COLO829 (cell line): ENCODE results near the gene RYR2.
"Not testable (repeated sequence)": the region's sequence is repeated elsewhere in the genome, so short reads cannot be mapped to it uniquely, and the experiment has no call there.

Experiments
- DNase-seq: peaks from one replicate; pipeline ENCODE4 v3.0.0; 2012; ENCODE audit warnings: low spot score

RYR2 gene

GRCh38 chr1:237084341-237085077 lies 42.5 kb downstream of the RYR2 start:
- DNase-seq = no peak

- no peak for DNase-seq
Measured at GRCh38 chr1:237091691-237092090, 49.7 kb downstream of the RYR2 start.

GRCh38 chr1:237093691-237094090 lies 51.7 kb downstream of the RYR2 start:
- DNase-seq = no peak

GRCh38 chr1:237098541-237098940 lies 56.6 kb downstream of the RYR2 start:
- DNase-seq = peak; percentile 20

DNA sequence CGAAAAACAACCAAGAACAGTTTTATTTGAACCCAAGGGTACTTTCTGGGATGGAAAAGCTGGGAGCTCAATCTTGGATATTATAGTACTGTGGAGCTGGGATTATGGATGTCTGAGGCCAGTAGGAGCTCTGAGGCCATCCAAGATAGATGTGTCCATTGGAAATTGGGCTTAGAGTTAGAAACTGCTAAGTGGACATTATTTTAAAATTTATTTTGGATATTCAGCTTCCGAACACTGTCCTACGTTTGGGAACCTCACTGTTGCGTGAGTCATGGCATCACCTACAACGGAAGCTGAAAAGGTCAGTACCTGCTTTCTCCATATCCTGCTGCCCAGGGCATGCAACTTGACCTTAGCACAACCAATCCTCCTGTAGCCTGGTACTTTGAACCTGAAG lies 61.0 kb downstream of the RYR2 start:
- DNase-seq = no peak

- no peak for DNase-seq
Measured at GRCh38 chr1:237104096-237104495, 62.1 kb downstream of the RYR2 start.

- DNase-seq = no peak
Measured at GRCh38 chr1:237105826-237106225, 63.8 kb downstream of the RYR2 start.

DNA sequence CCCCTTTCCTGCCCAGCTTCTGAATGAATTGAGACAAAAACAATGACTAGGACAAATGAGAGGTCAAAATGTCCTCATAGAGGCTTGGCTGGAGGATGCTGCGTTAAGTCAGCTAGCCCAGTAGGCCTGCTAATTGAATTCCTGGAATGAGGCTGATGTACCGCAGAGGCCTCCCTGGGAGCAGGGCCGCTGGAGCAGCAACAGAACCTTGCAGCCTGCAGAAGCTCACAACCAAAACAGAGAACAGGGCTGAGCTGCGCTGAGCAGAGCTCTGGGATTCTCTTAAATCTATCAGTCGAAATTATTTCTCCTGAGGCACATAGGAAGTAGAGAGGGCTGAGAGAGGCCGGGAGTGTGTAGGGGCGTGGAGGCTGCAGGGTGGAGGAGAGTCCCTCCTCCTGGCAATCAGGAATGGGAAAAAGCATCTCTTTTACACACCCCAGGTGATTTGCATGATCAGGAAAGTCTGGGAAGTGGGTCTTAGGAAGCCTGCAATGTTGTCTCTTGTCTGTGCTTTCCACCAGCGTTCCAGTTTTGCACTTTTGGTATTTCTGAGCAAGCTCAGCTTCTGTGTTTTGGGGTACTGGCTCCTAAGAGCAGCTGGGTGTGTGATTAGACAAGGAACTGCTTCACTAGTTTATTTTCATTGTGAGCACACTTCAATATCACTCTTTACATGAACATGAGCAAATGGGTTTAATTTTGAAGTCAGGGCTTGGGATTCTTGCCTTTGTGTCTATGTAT lies 66.5 kb downstream of the RYR2 start:
- DNase-seq = no peak

DNA sequence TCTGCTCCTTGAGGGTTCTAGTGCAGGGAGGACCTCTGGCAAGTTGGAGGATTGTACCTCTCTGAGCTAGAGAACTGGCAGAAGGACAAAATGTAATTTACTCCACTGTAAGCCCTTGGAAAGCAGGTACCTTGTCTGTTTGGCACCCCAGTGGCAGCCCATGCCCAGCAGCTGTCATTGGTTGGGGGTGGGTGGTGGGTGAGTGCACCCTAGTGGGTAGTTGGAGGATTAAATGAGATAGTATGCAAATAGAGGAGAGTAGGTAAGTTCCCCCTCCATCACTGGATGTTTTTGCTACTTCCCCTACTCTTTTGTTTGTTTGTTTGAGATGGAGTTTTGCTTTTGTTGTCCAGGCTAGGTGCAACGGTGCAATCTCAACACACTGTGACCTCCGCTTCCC lies 69.8 kb downstream of the RYR2 start:
- no peak for DNase-seq

DNA sequence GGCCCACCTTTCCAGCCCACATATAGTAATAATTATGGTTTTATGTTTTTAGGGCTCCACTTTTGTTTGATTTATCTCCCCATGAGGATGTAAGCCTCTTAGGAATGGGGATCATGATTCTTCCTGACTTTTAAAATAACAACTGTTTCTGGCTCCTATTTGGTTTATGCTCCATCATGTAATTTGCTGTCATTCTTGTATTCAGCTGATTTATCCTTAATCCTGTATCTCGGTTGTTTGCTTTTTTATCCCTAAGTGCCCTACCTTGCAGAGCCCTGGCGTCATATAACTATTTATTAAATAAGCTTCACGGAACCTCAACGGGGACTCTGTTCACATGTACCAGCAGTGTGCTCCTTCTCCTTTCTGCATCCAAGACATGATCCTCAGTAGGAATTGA lies 70.7 kb downstream of the RYR2 start:
- DNase-seq = no peak

DNA sequence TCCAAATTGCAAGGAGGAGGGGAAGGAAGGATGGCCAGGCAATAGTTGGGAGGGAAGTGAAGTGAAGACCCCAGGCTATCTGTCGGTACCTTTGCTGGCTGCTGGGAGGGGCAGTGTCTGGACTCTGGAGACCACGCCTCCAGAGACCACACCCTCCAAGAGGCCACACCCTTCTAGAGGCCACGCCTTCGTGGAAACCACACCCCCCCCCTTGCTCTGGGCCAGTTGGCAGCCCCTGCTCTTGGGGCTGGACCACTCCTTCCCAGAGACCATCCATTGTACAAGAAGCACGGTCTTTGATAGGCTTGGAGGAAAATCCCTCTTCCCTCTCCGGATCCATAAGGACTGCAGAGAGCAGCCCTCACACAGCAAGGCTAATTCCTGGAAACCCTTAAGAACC lies 73.1 kb downstream of the RYR2 start:
- no peak for DNase-seq

GRCh38 chr1:237119091-237119490 lies 77.1 kb downstream of the RYR2 start:
- no peak for DNase-seq

GRCh38 chr1:237120683-237121082 lies 78.7 kb downstream of the RYR2 start:
- no peak for DNase-seq

DNA sequence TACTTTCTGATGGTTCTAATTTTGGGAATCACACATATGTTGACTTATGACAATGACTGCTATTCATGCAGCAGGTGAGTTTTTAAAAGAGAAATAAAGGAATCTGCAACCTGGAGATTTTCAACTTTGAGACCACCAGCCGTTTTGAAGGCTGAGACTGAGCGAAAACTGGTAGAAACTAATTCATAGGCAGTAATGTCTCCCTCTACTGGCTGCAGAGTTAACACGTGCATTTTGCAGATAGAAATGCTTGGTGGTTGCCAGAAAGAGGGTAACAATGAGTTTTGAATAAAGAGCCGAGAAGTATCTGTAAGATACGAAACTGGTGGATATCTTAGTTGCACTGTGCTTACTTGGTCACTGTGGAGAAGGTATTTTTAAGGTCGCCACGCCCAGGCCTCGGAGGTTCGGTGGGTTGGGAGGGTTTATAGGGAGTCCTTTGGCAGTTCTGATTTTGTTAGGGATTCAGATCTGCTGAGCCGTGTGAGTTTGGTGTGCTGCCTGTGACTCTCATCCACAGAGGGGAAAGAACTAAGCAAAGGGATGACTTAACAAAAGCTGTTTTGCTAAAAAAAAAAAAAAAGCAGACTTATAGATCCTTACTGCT lies 83.0 kb downstream of the RYR2 start:
- DNase-seq = peak; percentile 40

DNA sequence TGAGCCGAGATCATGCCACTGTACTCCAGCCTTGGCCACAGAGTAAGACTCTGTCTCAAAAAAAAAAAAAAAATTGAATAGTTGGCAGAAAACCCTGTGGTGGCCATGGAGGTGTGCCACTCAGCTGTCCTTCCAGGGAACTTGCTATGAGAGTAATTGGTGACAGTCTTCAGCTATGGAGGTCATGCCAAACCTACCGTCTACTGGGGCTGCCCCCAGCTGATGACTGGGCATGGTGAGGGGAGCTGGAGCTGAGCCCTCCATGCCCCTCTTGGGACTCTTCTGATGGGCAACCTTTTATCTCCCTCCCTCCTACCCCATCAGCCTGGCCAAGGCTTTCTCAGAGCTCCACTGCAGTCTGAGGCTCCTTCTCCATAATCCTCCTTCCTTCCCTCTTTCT lies 84.2 kb downstream of the RYR2 start:
- no peak for DNase-seq

DNA sequence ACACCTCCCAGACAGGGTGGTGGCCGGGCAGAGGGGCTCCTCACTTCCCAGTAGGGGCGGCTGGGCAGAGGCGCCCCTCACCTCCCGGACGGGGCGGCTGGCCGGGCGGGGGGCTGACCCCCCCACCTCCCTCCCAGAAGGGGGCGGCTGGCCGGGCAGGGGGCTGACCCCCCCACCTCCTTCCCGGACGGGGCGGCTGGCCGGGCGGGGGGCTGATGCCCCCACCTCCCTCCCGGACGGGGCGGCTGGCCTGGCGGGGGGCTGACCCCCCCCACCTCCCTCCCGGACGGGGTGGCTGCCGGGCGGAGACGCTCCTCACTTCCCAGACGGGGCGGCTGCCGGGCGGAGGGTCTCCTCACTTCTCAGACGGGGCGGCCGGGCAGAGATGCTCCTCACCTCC lies 85.3 kb downstream of the RYR2 start:
- DNase-seq = not testable (repeated sequence)

DNA sequence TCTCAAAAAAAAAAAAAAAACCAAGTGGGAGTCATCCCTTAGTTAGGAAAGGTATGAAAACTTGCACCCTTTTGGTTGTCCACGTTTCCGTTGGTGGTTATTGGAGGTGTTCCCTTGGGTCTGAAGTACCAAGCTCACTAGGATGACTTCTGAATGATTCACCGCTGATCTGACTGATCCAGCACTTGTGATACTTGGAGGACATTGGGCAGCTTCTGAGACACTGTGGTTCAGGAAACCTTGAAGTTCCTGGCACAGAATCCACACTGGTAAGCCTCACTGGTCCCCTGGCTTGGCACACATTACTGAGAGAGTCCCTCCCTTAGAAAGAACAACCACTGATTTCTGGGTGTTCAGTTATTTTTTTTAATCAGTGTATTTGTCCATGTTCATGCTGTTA lies 91.9 kb downstream of the RYR2 start:
- no peak for DNase-seq

DNA sequence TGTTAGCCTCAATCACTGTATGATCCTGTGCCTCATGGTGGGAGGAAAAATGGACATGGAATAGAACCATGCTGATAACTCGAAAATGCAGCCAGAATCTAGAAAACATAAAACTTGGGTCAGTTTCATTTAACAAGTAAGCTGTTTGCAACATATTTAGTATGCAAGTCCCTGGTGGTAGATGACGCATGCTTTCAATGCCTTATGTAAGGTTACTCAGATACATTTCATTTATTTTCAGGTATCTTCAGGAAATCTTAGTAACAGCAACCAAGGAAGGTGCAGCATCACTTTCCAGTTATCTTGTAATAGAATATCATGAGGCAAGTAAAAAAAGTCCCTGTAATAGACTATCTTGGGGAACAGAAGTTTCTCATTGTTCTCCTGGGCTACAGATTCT lies 92.9 kb downstream of the RYR2 start:
- no peak for DNase-seq

DNA sequence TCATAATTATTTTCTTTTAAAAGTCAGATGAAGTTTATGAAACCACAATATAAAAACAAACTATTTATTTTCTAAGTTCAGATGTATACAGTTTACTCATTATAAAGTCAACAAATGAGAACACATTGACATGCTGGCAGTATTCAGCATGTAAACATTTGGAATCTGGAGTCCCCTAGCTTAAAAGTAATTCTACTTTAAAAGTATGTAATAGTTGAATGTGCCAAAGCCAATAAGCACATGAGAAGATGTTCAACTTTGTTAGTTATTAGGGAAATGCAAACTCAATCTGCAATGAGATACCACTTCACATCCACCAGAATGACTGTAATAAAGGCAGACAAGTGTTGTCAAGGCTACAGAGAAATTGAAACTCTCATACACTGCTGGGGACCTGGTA lies 96.6 kb downstream of the RYR2 start:
- no peak for DNase-seq

DNA sequence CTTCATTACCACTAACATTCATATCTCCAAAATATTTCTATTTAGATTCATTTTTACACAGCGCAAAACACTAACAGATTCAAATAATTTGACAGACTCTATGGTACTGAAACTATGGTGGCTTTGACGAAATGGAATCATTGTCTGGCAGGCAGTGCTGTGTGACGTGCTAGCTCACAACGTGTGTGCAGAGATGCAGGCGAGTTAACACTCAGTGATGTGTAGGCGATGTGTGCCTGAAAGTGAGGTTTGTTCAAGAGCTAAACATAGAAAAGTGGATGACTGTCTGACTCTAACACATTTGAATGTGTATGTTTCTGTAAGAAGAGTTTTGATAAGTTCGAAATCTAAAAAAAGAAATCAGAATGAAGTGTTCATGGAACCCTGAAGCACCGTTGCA lies 97.7 kb downstream of the RYR2 start:
- DNase-seq = no peak

DNA sequence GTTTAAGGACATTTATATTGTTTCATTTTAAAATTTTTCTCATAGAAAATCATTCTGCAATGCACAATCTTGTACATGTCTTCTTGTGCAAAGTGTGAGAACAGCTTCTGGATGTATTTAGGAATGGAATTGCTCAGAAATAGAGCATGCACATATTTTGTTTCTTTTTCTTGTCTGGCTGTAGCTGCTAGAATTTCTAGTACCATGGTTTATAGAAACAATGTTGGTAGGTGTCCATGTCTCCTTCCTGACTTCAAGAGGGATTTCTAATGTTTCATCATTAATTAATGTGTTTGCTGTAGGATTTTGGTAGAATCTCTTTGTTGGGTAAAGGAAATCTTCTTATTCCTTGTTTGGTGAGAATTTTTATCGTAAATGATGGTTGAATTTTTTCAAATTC lies 99.0 kb downstream of the RYR2 start:
- DNase-seq = no peak

DNA sequence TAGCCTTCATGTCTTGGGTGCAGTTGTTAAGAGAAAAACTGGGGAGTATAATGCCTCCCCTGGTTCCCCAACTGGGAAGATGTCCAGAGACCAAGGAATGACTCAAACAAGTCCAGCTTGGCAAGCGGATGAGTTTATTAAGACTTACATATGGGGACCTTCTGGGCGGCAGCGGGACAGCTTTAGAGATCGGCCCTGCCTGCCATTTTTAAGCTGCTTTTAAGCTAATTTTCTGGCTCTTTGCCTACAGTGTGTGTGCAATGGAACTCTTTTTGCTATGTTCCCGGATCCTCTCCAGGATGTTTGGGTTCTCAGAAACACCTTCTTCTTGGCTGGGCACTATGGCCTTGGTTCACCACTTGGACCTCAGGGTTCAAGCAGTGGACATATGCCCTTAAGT lies 99.5 kb downstream of the RYR2 start:
- no peak for DNase-seq

DNA sequence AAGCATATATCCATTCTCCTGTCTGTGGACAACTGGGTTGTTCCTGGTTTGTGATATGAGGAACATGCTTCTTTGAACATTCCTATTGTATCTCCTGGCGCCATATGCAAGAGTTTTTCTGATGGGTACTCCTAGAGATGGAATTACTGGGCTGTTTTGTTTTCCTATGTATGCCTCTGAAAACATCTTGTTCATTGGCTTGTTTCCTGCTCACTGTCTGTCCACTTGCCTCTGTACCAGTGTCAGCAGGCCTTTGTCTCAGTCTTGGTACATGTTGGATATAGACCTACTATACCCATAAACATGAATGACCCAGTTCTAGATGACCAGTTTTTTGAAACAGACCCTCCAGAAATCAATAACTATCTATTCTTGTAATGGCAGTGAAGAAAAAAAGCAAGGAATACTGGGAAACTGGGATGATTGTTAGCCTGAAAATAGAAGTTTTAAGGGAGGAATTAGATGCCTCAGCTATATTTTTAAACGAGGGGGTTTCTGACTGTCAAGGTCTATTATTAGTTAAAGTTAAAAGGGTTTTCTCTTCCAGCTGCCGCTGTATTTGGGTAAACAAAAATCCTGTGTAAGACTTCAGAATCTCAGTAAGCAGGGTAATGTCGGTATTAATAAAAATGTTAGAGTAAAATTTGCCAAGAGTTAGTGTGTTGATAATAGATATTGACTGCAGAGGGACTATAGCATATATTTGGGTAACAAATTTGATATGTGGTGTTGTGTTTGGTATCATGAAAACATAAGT lies 103.6 kb downstream of the RYR2 start:
- no peak for DNase-seq
